Left ventricle myocardium superior (tissue), 1 donor: ENCODE measurements around the gene LZTS3. TPM values are rescaled to one million over a fixed set of nuclear protein-coding genes. Genes with fewer than 3 reads are reported as not detected.

Experiments
- ATAC-seq: fragments of 200-7000 bp; cut with Tn5 transposase; one replicate; pipeline ENCODE4 v1.9.1; 2020; ENCODE audit warnings: mild to moderate bottlenecking, moderate library complexity
- DNase-seq: peaks from one replicate; pipeline ENCODE4 v3.0.0-alpha.2; 2020
- intact Hi-C: fragments of 100-400 bp; cut with micrococcal nuclease; formaldehyde crosslinking; loops from one replicate; pipeline ENCODE4 v1.11.0; 2022
- total RNA-seq: library from RNA; stranded (reverse); fragmentation: NEBNext Ultra II Directional; extraction: Animal tissue kit (Norgen Biotek cat#: 25700); gene quantifications from one replicate; pipeline ENCODE4 v1.2.1, GENCODE V29; 2021
- donor health status: DM: no; HTN: yes; CAD: no; lungs with severe emphysema.

LZTS3 gene
- total RNA-seq, 1 donor from 2014 or later: 17.6 TPM

DNA sequence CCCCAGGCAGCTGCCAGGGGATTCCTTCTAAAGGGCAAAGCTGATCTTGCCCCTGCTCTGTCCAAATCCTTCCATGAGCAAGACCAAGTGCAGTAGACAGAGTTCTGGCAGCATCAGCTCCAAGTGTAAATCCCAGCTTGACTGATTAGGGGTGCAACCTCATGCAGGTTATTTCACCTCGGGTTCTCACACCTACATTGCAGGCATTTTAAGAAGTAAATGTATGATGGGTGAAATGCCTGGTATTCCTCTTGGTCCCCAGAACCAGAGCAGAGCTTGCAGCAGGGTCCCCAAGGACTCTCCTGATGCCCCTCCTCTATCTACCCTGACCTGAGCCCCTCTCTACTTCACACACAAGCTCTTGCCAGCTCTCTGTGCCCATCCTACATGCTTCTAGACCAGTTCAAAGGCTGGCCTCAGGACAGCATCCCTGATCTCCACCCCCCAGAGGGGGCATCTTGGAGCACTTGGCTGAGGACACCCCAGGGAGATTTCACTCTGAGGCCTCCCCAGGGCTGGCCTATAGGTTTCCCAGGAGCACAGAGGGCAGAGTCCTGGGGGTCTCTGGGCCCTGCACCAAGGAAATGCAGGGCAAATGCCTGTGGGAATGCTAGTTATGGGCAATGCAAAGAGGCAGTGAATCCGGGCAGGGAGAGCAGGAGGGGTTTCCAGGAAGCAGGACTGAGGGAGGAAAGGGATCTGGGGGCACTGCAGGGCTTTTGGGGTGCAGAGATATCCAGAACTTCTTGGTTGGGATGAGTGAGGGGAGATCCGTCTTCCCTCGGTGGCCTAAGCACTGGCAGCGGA is 1.0 kb downstream of the LZTS3 start:
- intact Hi-C loops: no loop called here
- no peak for DNase-seq
- ATAC-seq: no peak

DNA sequence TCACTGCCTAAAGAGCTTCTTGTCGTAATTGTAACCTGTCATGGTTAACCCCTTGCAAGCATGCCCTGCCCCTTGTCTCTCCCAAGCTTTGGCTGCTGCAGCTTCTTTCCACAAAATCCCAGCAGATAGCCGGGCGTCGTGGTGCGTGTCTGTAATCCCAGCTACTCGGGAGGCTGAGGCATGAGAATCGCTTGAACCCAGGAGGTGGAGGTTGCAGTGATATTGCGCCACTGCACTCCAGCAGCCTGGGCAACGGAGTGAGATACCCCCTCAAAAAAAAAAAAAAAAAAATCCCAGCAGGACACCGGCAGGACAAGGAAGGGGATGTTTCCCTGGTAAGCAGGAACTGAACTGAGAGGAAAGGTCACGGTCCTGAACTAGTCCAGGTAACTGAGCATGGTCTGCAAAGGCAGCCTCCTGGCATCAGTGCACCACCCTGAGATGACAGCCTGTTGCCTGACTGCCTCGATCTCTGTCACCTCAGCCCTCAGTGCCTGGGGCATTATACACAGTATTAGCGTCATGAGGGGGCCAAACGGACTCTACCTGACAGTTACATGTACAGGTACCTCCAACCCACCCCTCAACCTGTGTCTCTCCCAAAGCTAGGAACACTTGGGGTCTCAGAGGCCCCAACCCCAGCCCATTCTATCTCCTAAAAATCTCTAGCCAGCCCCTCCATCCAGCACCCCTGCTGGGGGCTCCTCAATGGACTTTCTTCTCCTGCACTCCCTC is 1.8 kb downstream of the LZTS3 start:
- DNase-seq: no peak
- ATAC-seq: no peak
- intact Hi-C loops: no loop called here

DNA sequence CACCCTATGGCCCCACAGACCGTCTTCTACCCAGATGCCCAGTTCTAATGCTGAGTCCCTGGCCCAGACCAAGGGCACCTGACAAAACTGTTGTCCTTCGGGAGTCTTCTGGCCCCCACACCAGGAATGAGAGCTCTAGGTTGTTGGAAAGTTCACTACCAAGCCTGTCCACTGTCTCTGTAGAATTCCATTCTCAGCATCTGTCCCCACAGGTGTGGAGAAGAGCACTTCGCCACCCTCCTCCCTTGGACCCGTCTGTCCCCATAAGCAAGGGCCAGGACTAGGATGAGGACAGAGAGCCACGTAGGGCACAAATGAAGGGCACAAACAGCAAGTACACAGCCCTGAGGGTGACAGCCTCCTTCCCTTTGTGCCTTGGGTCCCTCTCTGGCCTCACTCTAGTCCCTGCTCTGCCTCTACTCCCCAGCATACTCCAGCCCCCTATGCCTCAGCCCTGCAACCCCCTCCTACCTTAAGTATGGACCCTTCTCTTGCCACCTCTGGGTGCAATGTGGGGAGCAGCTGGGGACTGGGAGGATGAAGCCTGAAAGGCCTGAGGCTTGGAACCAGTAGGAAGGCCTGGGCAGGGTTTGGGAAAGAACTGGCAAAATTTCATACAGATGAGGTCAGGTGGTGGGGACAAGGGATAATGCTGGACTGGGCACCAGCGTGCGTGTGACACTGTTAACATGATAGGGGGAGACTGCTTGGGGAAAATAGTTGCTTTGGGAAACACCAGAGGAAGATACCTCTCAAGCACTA is 4.3 kb downstream of the LZTS3 start:
- intact Hi-C loops: no loop called here
- no peak for DNase-seq

DNA sequence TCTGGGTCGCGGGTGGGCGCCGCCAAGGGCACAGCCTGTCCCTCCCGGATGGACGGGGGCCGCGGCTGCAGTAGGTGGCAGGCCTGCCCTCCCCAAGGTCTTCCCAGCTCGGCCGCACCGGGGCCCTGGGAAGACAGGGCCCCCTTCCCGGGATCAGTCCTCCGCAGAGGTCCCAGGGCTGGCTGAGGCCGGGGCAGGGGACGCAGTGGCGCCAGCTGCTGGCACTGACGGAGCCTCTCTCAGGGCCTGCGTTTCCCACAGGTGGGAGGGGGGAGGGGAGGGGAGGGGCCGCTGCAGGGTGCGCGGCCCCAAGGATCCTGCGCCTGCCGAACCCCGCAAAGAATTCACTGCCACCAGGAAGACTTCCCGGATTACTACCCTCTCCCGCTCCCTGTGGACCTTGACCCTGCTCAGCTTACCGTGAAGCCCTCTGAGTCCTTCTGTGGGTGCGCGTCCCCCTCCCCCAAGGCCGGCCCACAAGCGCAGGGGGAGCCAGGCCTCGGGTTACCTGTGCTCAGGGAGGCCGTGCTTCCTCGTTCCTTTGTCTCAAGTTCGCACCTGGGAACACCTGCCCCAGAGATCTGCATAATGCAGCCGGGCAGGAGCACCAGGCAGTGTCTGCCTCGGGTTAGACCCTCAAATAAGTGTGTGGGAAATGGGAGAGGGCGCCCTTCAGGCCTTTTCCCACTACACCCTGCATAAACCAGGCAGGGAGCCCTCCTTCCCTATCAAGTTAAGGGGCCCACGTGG is 5.1 kb downstream of the LZTS3 start:
- ATAC-seq (peak; percentile 64), DNase-seq (peak; percentile 72)
- intact Hi-C loops: no loop called here

More for the DNA sequence above, 4.3 kb downstream of the LZTS3 start:
- ATAC-seq: no peak

DNA sequence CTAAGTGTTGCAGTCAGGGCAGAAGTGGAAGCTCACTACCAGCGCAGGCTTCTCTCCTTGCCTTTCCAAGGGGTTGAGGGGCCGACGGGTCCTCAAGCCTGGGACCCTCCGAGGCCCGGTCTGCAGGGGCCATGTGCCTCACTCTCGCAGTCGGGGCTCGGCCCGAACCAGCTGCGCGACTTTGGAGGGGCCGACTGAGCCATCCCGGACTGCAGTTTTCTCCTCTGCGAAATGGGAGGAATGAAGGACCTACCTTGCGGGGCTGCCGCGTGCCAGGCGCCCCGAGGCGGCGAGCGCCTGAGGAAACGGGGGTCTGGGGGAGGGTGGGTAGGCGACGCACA is 5.6 kb downstream of the LZTS3 start:
- no peak for DNase-seq
- intact Hi-C loops: no loop called here
- no peak for ATAC-seq

DNA sequence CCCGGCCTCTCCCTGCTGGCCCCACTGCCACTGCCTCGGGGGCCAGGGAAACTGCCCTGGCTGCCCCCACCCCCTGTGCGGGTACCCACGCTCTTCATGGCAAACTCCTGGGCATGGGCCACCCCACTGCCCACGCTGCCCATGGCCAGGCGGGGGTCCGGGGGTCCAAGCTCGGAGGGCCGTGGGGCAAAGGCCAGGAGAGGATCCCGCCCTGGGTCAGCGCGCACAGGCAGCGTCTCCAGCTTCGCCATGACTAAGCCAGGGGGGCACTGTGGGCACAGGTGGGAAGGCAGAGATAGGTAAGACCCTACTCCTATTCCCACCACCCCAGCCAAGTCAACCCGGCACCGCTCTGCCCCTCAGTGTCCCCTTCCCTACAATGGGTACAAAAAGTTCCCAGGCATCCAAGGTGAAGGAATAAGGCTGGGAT is 6.4 kb downstream of the LZTS3 start:
- ATAC-seq: no peak
- DNase-seq: no peak
- intact Hi-C loops: no loop called here

DNA sequence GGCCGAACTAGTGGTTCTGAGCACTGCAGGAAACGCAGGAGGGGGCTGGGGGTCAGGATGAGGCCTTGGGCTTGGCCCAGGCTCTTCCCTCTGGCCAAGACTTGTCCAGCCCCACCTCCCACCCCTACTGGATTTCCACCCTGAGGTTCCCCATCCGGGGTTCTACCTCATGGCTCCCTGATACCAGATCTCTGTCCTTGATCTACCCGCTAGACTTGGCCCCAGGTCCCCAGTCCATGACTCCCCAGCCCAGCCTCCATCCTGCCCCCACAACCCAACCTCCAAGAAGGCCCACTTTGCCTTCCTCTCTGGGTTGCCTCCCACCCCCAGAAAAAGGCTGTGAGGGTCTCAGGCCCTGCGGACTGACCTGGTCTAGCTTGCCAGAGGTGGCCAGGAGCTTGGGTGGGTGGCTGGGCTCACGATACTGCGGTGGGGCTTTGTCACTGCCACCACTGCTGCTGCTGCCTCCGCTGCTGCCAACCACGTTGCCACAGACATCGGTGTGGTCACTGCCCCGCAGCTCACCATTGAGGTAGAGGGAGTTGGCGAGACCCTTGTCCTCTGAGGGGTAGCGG is 6.9 kb downstream of the LZTS3 start:
- intact Hi-C loops: no loop called here
- no peak for ATAC-seq
- DNase-seq: no peak

DNA sequence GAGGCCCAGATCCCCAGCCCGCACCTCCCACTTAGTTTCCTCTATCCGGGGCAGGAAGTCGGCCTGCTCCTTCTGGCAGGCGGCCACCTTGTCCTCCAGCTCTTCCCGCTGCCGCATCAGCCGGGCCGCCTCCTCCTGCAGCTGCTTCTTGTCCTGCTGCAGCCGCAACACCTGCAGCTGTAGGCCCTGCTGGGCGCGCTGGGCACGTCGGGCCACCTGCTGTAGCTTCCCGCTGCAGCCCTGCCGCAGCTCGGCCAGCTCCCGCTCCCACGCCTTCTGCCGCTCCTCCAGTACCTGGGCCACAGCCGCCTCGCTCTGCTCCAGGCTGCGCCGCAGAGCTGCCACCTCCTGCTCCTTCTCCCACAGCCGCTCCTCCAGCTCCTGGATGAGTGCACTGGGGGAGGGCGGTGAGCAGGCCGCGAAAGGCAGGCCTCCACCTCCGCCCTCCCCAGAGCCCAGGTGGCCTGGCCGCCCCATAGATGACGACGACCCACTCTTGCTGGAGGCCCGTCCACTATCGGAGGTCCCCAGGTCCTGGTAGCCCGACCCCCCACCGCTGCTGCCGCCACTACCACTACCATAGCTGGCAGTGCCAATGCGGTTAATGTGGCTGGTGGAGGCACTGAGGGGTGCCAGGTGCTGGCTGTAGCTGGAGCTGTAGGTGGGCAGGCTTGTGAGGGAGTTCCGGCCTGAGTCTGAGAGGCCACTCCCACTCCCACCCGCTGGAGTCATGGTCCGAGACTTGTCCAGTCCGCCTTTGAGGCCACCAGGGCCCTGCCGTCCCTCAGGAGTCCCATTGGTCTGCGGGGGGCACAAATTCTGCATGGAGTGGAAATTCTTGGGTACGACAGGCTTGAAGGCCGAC is 7.6 kb downstream of the LZTS3 start:
- DNase-seq (peak; percentile 84), ATAC-seq (peak; percentile 29)
- intact Hi-C loops: no loop called here

DNA sequence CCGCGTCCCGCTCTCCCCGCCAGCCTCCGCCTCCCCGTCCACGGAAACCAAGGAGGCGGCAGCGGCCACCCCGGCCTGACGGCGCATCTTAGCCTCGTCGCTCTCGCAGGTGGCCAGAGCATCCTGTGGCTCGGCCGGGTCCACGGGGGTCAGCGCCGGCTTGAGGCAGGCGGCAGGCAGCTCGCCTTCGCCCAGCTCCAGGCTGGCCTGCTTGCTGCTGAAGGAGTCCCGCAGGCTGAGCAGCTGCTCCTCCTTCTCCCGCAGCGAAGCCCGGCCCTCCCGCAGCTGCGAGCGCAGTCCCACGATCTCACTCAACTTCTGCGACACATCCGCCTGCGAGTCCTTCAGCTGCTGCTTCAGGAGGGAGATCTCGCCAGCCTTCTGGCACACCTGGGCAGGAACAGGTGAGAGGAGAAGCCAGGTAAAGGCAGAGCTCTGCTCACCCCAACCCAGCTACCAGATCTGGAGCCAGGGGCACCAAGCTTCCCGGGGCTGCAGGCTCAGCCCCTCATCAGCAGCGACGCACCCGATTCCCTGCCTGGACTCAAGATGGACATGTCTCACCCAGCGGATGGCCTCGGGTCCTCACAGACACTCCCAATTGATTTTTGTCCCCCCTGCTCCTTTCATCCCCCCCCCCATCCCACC is 8.5 kb downstream of the LZTS3 start:
- intact Hi-C loops: no loop called here
- ATAC-seq (no peak), DNase-seq (no peak)

DNA sequence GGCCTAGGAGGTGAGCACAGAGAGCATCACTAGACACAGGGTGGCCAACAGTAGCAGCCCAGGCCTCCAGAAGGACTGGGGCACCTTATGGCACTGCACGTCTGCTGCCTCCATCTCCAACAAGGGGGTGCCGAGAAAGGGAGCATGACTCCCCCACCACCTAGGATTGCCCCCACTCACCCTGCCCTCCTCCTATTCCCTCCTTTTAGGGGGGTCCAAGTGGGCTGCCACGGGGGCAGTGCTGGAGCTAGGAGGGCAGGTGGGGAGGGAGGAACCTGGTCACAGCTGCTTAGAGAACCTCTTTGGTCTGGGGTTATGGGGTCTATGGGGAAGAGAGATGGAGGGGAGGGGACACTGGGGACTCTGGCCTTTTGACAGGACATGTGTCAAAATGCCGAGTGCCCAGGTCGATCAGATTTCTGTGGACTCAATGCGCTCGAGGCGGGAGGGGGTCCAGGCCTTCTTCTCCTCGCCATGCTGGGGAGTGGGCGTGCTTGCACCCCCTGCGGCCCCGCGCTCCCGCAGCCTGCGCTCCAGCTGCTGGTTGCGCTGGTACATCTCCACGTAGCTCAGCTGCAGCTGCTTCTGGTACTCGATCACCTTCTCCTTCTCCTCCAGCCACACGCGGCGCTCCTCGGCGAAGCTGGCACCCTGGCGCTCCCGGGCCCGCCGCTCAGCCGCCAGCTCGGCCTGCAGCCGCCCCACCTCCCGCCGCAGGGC is 9.1 kb downstream of the LZTS3 start:
- DNase-seq (no peak), ATAC-seq (no peak)
- intact Hi-C loops: no loop called here

DNA sequence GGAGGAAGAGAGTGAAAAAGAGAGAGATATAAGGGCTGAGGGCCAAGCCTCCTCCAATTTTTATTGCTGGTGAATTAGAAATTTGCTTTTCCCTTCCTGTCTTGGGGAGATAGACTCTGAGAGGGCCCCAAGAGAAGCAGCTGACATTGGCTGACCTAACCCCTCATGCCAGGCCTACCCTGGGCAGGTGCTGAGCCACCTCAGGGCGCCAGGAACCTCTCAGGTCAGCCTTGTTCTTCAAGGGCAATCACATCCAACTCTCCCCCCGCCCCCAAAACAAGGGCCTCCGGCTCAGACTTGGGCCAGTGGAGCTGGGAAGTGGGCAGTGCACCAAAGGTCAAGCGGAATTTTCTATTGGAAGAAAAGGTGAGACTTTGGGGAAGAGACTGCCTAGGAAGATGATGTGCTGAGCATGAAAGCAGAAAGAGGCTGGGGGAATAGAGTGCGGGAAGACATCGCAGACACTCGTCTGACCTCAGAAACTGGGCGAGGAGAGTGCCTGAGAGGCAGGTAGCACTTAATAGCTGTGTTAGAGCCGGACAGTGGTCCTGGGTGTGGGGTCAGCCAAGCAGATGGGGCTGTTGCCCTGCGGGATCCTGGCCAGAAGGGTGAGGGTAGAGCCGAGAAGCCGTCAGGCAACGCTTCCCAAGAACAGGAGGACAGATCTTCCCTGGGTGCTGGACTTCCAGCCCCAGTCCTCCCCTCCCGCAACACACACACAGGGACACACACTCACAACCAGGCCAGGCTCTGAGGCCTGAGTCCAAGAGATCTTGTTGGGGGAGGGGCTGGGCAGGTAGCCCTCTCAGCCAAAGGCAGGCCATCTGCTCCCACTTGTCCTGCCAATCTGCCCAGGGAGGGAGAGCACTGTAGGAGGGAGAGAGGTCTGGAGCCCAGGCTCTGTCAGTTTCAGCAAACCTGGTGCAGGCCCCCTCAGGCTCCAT is 10.0 kb downstream of the LZTS3 start:
- DNase-seq (no peak), ATAC-seq (no peak)
- intact Hi-C loops: no loop called here

DNA sequence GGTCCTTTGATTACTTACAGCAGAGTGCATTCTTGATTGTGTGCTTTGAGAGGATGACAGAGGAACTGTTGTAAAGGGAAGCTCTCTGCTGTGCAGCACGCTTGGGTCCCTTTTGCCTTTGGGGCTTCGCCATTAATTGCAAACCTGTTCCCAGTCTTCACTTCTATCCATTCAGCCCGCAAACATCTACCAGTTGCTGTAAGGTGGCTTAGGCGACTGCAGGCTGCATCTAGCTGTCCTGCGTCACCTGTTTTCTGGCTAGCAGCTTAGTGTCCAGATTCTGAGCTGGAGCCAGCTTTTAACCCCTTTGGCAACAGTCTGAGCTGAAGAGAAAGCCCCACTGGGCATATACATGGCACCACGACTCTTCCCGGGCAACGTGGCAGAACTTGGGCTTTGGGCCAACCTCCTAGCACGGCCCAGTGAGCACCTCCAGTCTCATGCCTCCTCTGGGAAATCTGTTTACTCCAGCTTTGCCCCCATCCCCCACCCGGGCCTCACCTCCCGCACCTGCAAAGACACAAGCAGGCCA is 11.2 kb downstream of the LZTS3 start:
- ATAC-seq (no peak), DNase-seq (no peak)
- intact Hi-C loops: no loop called here

DNA sequence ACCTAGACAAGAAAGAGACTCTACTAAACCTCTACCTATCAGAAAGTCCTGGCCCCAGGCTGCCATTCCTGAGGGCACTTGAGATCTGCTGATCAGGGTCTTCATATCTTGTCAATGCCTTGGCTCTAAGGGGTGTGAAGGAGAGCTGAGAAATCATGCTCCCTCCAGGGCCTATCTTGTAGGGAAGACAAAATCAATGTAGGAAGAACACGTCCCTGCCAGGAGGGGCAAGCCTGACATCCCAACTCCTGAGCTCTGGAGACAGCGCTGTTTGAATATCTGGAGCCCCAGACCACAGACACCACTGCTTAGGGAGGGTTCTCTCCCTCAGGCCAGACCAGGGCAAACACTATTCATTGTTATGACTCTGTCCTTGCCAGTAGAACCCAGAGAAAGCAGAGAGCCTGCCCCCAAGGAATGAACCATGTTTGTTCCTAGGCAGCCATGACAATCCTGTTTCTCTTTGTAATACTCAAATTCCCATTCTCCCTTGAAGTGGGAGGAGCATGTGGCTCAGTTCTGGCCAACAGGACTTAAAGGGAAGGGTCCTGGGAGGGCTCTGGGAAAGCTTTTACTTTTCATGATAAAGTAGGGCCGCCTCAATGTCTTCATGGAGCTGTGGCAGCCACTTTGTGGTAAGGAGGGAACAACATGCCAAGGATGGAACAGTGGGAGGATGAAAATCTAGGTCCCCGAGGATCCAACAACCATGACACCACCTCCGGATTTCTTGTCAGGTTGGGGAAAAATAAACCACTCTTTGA is 11.9 kb downstream of the LZTS3 start:
- no peak for DNase-seq
- intact Hi-C loops: no loop called here

DNA sequence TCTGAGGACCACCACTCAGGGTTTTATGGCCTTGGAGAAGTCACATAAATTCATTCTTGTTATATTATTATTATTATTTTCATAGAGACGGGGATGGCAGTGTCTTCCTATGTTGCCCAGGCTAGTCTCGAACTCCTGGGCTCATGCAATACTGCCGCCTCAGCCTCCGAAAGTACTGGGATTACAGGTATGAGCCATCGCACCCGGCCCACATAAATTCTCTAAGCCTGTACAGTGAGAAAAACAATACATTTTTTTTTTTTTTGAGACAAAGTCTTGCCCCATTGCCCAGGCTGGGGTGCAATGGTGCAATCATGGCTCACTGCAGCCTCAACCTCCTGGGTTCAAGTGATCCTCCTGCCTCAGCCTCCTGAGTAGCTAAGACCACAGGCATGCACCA is 12.9 kb downstream of the LZTS3 start:
- intact Hi-C loops: no loop called here
- DNase-seq: no peak
- ATAC-seq: no peak

More for the DNA sequence above, 11.9 kb downstream of the LZTS3 start:
- ATAC-seq: no peak

DNA sequence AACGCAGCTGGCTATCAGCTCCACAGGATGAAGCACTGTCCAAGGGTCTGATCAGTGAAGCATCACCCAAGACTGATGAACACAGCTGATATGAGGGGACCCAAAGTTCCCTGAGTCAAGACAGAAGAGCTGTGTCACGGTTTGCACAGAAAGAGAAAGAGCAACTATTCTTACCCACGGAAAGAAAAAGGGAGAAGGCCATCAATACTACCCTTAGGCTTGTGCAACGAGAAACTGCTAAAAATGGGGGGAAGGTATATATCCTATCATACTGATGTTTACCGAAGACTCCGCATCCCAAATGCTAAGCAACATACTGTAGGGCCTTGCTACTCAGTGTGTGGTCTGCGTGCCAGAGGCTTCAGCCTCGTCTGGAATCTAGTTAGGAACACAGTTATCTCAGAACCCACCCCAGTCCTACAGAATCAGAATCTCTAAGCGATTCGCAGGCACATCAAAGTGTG is 14.3 kb downstream of the LZTS3 start:
- DNase-seq: no peak
- intact Hi-C loops: no loop called here
- ATAC-seq: no peak
